Activated CD8-positive, alpha-beta memory T cell treated with anti-CD3 and anti-CD28 coated beads for 4 hours (primary cell): ENCODE data around the gene TMEM219.
"Not testable (repeated sequence)": the region's sequence is repeated elsewhere in the genome, so short reads cannot be mapped to it uniquely, and the experiment has no call there.

Experiments used
- DNase-seq, 2 donors: peaks; one replicate each; pipeline ENCODE4 v3.0.0-alpha.2; 2020; ENCODE audit warnings: low read depth in 2 of 2

TMEM219 gene

DNA sequence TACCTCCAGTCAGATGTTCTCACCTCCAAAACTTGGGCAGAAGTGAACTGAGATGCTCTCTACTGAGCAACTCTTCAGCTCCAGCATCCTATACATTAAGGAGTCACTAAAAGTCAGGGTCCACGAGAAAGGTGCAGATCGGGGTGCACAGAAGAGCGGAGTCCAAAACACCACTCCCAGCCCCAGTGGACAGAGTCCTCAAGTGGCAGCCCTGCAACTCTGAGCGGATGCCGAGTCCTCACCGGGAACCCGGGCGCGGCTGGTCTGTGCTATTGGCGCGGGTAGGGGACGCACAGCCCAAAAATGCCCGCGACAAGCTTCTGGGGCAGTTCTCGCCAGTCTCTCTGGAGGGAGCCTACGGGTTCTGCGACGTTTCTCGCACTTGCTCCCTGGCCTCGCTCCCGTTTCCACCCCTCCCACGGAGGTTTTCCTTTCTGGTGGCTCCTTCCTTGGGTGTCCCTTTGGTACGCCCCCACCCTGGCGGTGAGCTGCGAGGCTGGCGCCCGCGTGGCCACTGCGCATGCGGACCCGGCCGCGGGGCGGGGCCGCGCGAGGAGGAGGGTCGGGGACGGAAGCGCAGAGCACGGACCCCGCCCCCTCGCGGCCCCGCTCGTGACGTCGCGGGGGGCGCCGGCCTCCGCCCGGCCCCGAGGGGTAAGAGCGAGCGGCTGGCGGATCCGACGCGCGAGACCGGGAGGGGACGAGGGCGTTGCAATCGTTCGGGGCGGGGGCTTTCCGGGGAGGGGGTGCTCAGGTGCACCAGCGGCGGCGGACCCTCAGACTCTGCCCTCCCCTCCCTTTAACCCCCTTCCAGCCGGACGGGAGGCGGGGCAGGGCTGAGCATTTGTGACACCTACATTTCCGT lies at the start of gene TMEM219:
TSS of gene TMEM219 (plus strand) at position 601 of the 865 bp plus-strand sequence. CDS start 1,065 bp downstream, outside the sequence.
- peak; percentile 82 to 88 for DNase-seq

GRCh38 chr16:29912087-29912486 lies 49.8 kb upstream of the TMEM219 start:
- no peak for DNase-seq

DNA sequence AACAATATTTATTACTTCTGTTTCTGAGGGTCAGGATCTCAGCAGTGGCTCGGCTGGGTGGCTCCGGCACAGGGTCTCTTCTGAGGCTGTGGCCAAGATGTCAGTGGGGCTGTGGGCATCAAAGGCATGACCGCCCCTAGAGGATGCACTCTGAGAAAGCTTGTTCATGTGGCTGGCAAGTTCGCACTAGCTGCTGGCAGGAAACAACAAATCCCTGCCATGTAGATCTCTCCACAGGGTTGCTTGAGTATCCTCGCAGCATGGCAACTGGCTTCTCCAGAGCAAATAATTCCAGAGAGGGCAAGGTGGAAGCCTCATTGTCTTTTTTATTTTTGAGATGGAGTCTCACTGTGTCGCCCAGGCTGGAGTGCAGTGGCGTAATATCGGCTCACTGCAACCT lies 48.4 kb upstream of the TMEM219 start:
- no peak for DNase-seq

GRCh38 chr16:29915590-29916247 lies 46.2 kb upstream of the TMEM219 start:
- DNase-seq = no peak

GRCh38 chr16:29916979-29917378 lies 44.9 kb upstream of the TMEM219 start:
- no peak for DNase-seq

DNA sequence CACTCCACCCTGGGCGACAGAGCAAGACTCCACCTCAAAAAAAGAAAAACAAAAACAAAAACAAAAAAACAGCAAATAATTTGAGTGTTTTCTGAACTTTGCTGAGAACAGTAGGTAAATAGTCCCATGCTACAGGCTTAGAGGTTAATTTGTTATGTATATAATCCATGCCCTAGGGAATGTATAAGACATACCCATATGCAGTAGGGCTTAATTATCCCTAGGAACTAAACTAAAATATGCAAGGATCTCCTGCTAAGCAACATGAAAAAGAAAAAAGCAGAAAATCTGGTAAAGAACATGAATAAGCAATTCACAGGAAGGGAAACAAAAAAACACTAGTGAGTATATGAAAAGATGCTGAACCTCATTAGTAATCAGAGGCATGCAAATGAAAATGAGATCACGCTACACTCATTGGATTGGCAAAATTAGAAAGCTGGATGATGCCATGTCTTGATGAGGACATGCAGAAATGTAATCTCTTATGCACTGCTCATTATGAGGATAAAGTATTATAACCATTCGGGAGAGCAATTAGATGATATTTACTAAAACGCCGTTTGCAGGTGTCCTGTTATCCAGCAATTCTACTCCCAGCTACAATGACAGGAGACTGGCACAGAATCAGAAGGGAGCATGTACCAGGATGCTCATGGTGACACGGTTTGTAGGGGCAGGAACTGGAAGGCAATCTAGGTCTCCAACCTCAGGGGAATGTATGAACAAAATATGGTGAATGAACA lies 41.4 kb upstream of the TMEM219 start:
- DNase-seq = no peak

DNA sequence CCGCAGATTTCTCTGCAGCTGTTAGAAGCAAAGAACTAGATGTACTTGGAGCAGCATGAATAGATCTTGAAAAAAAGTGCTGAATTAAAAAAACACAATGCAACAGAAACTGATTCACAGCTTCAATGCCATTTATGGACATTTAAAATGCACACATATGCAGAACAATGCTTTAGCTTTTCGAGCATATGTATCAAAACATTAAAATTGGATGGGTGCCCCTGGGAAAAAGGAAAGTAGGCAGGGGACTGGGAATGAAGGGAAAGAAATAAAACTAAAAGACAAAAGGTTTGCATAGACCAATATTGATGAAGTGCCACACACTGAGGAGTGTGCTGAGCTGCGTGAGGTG lies 40.9 kb upstream of the TMEM219 start:
- no peak for DNase-seq

DNA sequence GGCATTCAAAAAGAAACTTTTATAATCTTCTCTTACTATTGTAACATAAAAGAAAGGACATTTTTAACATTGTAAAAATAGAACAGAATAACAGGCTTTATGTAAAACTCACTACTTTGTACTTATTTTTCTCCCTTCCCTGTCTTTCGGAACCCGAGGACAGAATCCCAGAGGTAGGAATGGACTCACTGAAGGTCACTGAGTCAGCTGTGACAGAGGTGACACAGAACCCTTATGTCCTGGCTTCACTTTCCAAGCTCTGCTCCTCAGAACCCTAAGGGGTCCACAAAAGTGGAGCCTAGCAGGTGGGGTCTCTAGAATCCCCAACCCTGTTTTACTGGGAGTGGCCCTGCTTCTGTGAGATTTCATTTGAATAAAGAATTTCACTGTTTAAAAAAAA lies 39.6 kb upstream of the TMEM219 start:
- DNase-seq = no peak

DNA sequence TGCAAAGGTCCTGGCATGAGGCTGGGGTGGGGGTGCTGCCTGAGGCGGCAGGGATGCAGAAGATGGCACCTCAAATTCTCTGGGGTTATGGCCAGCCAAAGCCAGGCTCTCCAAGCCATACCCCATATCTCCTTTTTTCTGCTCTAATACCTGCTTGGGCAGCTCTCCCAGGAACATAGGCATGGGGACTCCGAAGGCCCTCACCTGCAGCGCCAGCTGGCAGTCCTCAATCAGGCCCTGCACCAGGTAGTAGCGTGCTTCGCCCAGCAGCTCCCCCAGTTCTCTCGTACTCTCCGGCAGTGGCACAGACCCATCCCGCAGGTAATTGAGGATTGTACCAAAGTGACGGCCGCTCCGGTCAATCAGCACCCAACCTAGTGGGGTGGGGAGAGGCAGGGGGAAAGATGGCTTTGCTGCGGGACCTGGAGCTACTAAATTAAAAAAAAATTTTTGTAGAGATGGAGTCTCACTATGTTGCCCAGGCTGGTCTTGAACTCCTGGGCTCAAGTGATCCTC lies 38.8 kb upstream of the TMEM219 start:
- no peak for DNase-seq

DNA sequence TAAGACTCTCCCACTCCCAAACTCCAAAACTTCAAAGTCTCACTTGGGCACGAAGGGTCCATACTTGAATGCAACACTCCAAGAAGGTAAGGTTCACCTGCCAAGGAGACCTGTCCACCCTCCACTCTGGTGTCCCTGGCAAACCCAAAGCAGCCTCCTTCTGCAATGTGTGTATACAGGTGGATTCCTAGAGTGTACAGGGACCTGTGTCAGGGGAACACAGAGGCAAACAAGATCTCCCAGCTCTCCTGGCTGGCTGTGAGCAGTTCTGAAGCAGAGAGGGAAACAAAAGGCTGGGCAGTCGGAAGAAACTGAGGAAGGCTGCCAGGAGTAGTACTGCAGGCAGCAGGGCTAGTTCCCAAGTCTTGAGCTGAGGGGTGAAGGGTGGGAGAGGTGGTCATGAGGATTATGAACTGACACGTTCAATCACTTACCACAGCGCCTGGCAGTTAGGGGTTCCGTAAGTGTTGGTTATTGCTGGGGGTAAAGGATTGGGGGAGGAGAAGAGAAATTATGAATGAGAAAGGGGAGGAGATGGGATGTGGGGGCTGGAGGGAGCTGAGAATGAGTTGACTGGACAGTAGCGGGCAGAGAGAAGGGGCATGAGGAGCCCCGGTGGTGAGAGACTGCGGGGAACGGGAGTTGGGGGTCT lies 36.6 kb upstream of the TMEM219 start:
- DNase-seq = no peak

DNA sequence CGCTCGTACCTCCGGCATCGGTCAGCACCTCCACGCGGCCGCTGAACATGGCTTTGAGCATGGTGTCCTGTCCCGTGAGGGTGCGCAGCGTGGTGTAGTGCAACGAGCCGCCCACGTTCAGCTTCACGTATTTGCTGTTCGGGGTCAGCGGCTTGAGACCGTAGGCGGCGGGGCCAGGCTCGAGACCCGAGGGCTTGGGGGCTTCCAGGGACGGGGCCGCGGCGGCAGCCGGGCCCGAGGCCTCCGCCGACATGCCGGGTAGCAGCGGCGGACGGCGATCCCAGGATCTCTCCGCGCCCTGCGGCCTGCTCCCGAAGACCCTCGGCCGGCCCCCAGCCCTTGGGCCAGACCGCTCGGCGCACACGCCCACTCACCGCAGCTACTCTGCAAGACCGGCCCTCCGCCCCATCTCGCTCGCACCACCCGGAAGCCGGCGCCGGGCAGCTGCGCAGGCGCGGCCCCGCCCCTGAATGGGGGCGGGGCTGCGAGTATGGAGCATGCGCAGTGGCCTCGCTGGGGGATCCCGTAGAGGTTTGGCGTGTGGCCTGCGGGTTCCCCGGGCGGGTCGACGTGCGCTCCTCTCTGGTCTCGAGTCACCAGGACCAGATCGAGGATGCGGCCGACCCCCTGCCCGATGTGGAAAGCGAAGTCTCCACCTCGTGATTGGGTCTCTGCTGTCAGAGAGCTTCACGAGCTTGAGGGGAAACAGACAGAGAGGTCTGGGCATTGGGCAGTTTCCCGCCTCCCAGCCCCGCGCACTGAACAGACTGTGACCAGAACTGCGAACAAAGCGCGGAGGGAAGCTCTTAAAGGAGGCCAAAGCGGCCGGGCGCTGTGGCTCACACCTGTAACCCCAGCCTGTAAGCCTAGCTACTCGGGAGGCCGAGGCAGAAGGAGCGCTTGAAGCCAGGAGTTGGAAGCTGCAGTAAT lies 35.8 kb upstream of the TMEM219 start, which contains the start of gene KCTD13:
TSS of gene KCTD13 (minus strand) at position 446 of the 930 bp plus-strand sequence. CDS start at position 253, 193 bp downstream.
- peak; percentile 72 to 76 for DNase-seq

- DNase-seq = no peak
These were observed 35.2 kb upstream of the TMEM219 start for GRCh38 chr16:29926711-29927052.

- DNase-seq = no peak
These were observed 34.6 kb upstream of the TMEM219 start for GRCh38 chr16:29927070-29927905.

- not testable (repeated sequence) for DNase-seq
These were observed 30.1 kb upstream of the TMEM219 start for GRCh38 chr16:29931750-29932149.

DNA sequence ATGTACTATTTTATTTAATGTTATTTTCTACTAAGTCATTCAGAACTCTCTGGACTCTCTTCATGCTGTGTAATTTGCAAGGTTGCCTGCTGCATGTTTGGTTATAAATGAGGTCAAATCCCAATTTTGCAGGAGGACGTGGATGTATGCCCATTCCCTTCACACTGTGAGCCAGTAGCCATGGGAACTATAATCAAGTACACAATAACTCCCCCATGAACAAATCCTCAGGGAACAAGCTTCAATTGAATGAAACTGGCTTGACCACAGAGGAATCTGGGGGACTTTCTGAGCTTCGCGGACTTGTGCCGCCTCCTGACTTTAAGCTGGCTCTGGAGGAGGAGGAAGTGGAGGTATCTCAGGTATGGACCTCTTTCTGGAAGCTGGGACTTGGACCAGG lies 21.2 kb upstream of the TMEM219 start:
- DNase-seq = no peak

DNA sequence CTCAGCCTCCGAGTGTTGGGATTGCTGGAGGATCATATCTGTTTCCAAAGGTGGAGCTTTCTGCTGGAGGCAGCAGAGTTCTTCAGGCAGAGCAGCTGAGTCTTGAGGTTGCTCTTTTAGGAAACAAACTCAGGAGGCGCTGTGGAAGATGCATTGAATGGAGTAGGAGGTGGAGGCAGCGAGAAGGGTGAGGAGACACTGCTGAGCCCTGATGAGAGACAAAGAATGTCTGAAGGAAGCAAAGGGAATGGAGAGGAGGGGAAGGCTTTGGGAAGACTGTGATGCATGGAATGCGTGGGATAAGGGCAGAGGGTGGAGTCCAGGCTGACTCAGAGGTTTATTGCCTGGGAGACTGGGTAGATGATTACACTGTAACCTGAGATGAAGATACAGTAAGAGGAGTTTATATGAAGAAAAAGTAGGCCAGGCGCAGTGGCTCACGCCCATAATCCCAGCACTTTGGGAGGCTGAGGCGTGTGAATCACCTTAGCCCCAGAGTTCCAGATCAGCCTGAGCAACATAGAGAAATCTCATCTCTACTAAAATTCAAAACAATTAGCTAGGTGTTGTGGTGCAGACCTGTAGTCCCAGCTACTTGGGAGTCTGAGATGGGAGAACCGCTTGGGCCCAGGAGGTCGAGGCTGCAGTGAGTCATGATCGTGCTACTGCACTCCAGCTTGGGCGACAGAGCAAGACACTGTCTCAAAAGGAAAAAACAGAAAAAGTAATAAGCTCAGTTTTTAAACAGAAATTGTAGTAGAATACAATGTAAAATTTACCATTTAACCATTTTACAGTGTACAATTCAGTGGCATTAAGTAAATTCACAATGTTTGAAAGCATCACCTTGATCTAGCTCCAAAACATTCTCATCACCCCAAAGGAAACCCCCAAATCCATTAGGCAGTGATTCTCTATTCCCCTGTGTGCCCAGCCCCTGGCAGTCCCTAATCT lies 17.8 kb upstream of the TMEM219 start:
- no peak for DNase-seq

DNA sequence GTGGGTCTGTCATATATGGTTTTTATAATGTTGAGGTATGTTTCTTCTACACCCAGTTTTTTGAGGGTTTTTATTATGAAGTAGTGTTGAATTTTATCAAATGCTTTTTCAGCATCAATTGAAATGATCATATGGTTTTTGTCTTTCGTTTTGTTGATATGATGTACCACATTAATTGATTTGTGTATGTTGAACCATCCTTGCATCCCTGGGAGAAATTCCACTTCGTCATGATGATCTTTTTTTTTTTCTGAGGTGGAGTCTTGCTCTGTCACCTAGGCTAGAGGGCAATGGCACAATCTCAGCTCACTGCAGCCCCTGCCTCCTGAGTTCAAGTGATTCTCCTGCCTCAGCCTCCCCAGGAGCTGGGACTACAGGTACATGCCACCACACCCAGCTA lies 14.0 kb upstream of the TMEM219 start:
- DNase-seq = no peak

DNA sequence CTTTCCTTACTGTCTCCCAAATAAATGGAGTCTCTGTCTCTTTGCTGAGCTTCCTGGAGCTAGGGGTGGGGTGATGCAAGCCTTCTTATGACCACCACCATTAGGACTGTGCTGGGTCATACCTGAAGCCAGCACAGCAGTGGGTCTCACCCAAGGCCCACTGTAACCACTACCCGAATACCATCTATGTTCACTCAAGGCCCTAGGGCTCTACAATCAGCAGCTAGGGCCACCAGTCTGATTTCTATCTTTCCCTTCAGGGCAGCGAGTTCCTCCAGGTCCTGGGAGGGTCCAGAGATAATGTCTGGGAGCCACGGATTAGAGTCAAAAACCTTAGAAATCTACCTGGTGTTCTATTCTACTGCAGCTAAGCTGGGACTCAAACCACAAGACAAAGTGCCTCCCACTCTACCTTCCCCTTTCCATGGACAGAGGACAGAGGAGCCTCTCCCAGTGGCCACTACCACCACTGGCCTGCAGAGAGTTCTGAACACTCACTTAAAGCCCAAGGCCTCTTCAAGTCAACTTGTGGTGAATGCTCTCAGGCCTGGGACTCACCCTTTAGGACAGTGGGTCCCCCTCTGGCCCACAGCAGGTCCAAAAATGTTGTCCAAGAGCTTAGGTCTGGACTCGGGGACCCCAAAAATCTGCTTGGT lies 10.9 kb upstream of the TMEM219 start:
- DNase-seq = no peak
